Transverse colon (tissue), 3 donors: ENCODE data around the gene PCSK6.

Experiments
- CTCF ChIP-seq, 5 experiments: fragments of 200-600 bp in 3 of 5; fragments of 450-650 bp in 2 of 5; sonication (generic) in 3 of 5; IDR thresholded peaks; 1 replicate in 2 of 5; 2 replicates in 3 of 5; pipeline ENCODE4 v1.5.1; 2016 to 2017; ENCODE audit warnings: antibody characterized with exemption in 5 of 5, inconsistent platforms in 3 of 5, mild to moderate bottlenecking in 2 of 5, moderate library complexity in 1 of 5
- POLR2A ChIP-seq: fragments of 450-650 bp; IDR thresholded peaks from one replicate; pipeline ENCODE4 v1.6.1; 2016; ENCODE audit warnings: antibody characterized with exemption, mild to moderate bottlenecking, moderate library complexity

DNA sequence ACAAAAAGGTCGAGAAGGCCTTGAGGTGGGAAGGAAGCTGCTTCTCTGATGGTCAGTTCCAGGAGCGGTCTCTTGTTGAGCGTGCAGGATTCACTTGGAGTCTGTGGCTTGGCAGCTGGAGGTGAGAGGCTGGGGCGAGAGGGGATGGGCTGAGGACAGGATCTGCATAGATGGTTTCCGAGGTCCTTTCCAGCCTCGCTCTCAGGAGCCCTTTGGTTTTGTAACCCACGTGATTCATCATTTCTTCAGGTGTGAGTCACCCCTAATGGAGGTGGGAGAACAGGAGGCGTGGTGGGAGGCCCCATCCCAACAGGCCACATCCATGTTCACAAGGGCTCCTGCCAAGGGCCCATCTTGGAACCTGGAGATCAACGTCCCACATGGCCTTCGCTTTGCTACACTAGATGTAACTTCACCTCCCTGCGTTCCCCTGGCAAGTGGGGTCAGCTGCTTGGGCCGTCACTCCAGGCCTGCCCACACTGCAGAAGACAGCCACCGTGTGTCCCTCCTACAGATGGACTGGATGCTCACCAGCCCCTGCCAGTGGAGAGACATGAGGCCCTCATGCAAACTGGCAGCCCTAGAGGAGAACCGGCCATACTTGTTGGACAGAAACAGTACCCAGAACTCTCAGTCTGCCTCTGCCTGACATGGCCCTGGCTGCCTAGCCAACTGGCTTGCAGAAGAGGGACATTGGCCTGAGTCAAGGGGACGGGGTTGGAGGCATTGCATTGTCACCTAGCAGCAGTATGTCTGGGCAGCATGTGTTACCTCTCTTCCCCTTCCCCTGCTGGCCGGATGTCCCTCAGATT lies 1.6 kb upstream of the PCSK6 start:
- TF ChIP-seq CTCF (IDR thresholded peaks at IDR 0.05), result no peak
- TF ChIP-seq POLR2A, result no peak
